Activated naive CD8-positive, alpha-beta T cell treated with anti-CD3 and anti-CD28 coated beads, Interleukin-2, amount 50 U/mL, for 24 hours (primary cell): ENCODE measurements around the gene VMP1.
"Not testable (repeated sequence)": the region's sequence is repeated elsewhere in the genome, so short reads cannot be mapped to it uniquely, and the experiment has no call there.

Experiments
- ATAC-seq: fragments of 150-1000 bp; cut with Tn5 transposase; one replicate; pipeline ENCODE4 v1.10.0; 2021
- DNase-seq: peaks from one replicate; pipeline ENCODE4 v3.0.0; 2021
- H3K27ac Mint-ChIP-seq: one replicate; pipeline ENCODE4 v1.8.0; 2021; ENCODE audit warnings: mild to moderate bottlenecking, mixed read lengths
- H3K27me3 Mint-ChIP-seq: one replicate; pipeline ENCODE4 v1.8.0; 2021; ENCODE audit warnings: mixed read lengths
- H3K36me3 Mint-ChIP-seq: one replicate; pipeline ENCODE4 v1.8.0; 2021; ENCODE audit warnings: low read depth, mixed read lengths
- H3K4me1 Mint-ChIP-seq: one replicate; pipeline ENCODE4 v1.8.0; 2021; ENCODE audit warnings: mixed read lengths
- H3K4me3 Mint-ChIP-seq: one replicate; pipeline ENCODE4 v1.8.0; 2021; ENCODE audit warnings: mild to moderate bottlenecking, moderate library complexity, mixed read lengths
- H3K9me3 Mint-ChIP-seq: one replicate; pipeline ENCODE4 v1.8.0; 2021; ENCODE audit warnings: mixed read lengths

Gene VMP1

GRCh38 chr17:59846394-59847165 is 139.1 kb downstream of the VMP1 start:
- peak overlapping the region; percentile 100 for H3K27ac Mint-ChIP-seq
- peaks cover 80% of the 10 kb centered on the region for H3K4me1 Mint-ChIP-seq
- ATAC-seq, result peak; percentile 18
- H3K9me3 Mint-ChIP-seq, result no peaks in the 10 kb centered on the region
- H3K36me3 Mint-ChIP-seq, result peaks cover 16% of the 10 kb centered on the region
- H3K27me3 Mint-ChIP-seq, result no peaks in the 10 kb centered on the region
- no peak for DNase-seq
- peak overlapping the region; percentile 48 for H3K4me3 Mint-ChIP-seq

GRCh38 chr17:59848385-59848668 is 140.9 kb downstream of the VMP1 start:
- peak overlapping the region; percentile 88 for H3K27ac Mint-ChIP-seq
- no peaks in the 10 kb centered on the region for H3K27me3 Mint-ChIP-seq
- no peak overlapping the region for H3K4me3 Mint-ChIP-seq
- DNase-seq, result no peak
- no peaks in the 10 kb centered on the region for H3K9me3 Mint-ChIP-seq
- ATAC-seq, result no peak
- H3K4me1 Mint-ChIP-seq, result peaks cover 73% of the 10 kb centered on the region
- peaks cover under 1% of the 10 kb centered on the region for H3K36me3 Mint-ChIP-seq

- ATAC-seq (peak; percentile 53), DNase-seq (peak; percentile 55)
- Mint-ChIP-seq H3K27me3 (no peaks in the 10 kb centered on the region), H3K4me3 (peak overlapping the region; percentile 52), H3K27ac (peak overlapping the region; percentile 88), H3K9me3 (no peaks in the 10 kb centered on the region), H3K36me3 (no peaks in the 10 kb centered on the region), H3K4me1 (peaks cover 72% of the 10 kb centered on the region)
Measured at GRCh38 chr17:59848778-59849177, 141.3 kb downstream of the VMP1 start.

GRCh38 chr17:59850311-59850710 is 142.9 kb downstream of the VMP1 start:
- H3K9me3 Mint-ChIP-seq, H3K36me3 Mint-ChIP-seq, H3K27me3 Mint-ChIP-seq, H3K27ac Mint-ChIP-seq, ATAC-seq, DNase-seq, H3K4me3 Mint-ChIP-seq: not testable (repeated sequence)
- peaks cover 60% of the 10 kb centered on the region for H3K4me1 Mint-ChIP-seq

- H3K9me3 Mint-ChIP-seq, result no peaks in the 10 kb centered on the region
- no peaks in the 10 kb centered on the region for H3K27me3 Mint-ChIP-seq
- ATAC-seq, result no peak
- H3K4me1 Mint-ChIP-seq, result peaks cover 48% of the 10 kb centered on the region
- H3K36me3 Mint-ChIP-seq, result no peaks in the 10 kb centered on the region
- DNase-seq, result no peak
- no peak overlapping the region for H3K4me3 Mint-ChIP-seq
- H3K27ac Mint-ChIP-seq, result no peak overlapping the region
Measured at GRCh38 chr17:59851439-59852375, 144.3 kb downstream of the VMP1 start.

- Mint-ChIP-seq H3K27ac (peak overlapping the region; percentile 64), H3K4me1 (peaks cover 37% of the 10 kb centered on the region)
- H3K9me3 Mint-ChIP-seq, H3K36me3 Mint-ChIP-seq, H3K4me3 Mint-ChIP-seq, DNase-seq, ATAC-seq, H3K27me3 Mint-ChIP-seq: not testable (repeated sequence)
Measured at GRCh38 chr17:59852847-59853167, 145.4 kb downstream of the VMP1 start.

- Mint-ChIP-seq H3K4me3 (no peak overlapping the region), H3K36me3 (no peaks in the 10 kb centered on the region), H3K9me3 (no peaks in the 10 kb centered on the region), H3K27me3 (no peaks in the 10 kb centered on the region), H3K27ac (peak overlapping the region; percentile 64), H3K4me1 (peaks cover 36% of the 10 kb centered on the region)
- peak; percentile 44 for DNase-seq
- peak; percentile 60 for ATAC-seq
Measured at GRCh38 chr17:59853168-59853918, 145.9 kb downstream of the VMP1 start.

- H3K27ac Mint-ChIP-seq, H3K9me3 Mint-ChIP-seq, DNase-seq, H3K36me3 Mint-ChIP-seq, ATAC-seq, H3K4me3 Mint-ChIP-seq, H3K27me3 Mint-ChIP-seq: not testable (repeated sequence)
- H3K4me1 Mint-ChIP-seq, result peaks cover 36% of the 10 kb centered on the region
Measured at GRCh38 chr17:59853919-59854729, 146.7 kb downstream of the VMP1 start.

GRCh38 chr17:59856859-59857794 is 149.7 kb downstream of the VMP1 start:
- H3K9me3 Mint-ChIP-seq, result no peaks in the 10 kb centered on the region
- H3K27me3 Mint-ChIP-seq, result no peaks in the 10 kb centered on the region
- ATAC-seq, result no peak
- H3K27ac Mint-ChIP-seq, result no peak overlapping the region
- no peak overlapping the region for H3K4me3 Mint-ChIP-seq
- H3K36me3 Mint-ChIP-seq, result peaks cover 7% of the 10 kb centered on the region
- no peak for DNase-seq
- H3K4me1 Mint-ChIP-seq, result peaks cover 34% of the 10 kb centered on the region

- no peak for ATAC-seq
- Mint-ChIP-seq H3K27me3 (no peaks in the 10 kb centered on the region), H3K27ac (peak overlapping the region; percentile 47)
Measured at GRCh38 chr17:59858167-59858816, 150.8 kb downstream of the VMP1 start.

GRCh38 chr17:59858932-59859331 is 151.5 kb downstream of the VMP1 start:
- H3K27ac Mint-ChIP-seq, result peak overlapping the region; percentile 40
- peaks cover 16% of the 10 kb centered on the region for H3K36me3 Mint-ChIP-seq

More at GRCh38 chr17:59858167-59858816, 150.8 kb downstream of the VMP1 start:
- peaks cover 13% of the 10 kb centered on the region for H3K36me3 Mint-ChIP-seq
- no peak overlapping the region for H3K4me3 Mint-ChIP-seq
- no peaks in the 10 kb centered on the region for H3K9me3 Mint-ChIP-seq
- no peak for DNase-seq
- H3K4me1 Mint-ChIP-seq, result peaks cover 25% of the 10 kb centered on the region

GRCh38 chr17:59859444-59860025 is 152.1 kb downstream of the VMP1 start:
- peaks cover 16% of the 10 kb centered on the region for H3K36me3 Mint-ChIP-seq
- H3K27ac Mint-ChIP-seq, result peak overlapping the region; percentile 40
- H3K4me1 Mint-ChIP-seq, result peaks cover 20% of the 10 kb centered on the region
- DNase-seq, result no peak
- H3K4me3 Mint-ChIP-seq, result no peak overlapping the region
- H3K27me3 Mint-ChIP-seq, result no peaks in the 10 kb centered on the region
- no peak for ATAC-seq
- no peaks in the 10 kb centered on the region for H3K9me3 Mint-ChIP-seq

More at GRCh38 chr17:59858932-59859331, 151.5 kb downstream of the VMP1 start:
- DNase-seq (no peak), ATAC-seq (no peak)
- Mint-ChIP-seq H3K27me3 (no peaks in the 10 kb centered on the region), H3K4me1 (peaks cover 22% of the 10 kb centered on the region), H3K9me3 (no peaks in the 10 kb centered on the region), H3K4me3 (no peak overlapping the region)
